Gastroesophageal sphincter (tissue), 3 donors: Measurements from ENCODE around the gene FRMD5.

Experiments
- CTCF ChIP-seq, 4 experiments: fragments of 200-600 bp in 2 of 4; fragments of 450-650 bp in 2 of 4; sonication (generic) in 1 of 4; IDR thresholded peaks; one replicate each; pipeline ENCODE4 v1.5.1; 2017 to 2019; ENCODE audit warnings: antibody characterized with exemption in 4 of 4, mild to moderate bottlenecking in 2 of 4, moderate library complexity in 2 of 4
- POLR2AphosphoS5 ChIP-seq: sonication (generic); formaldehyde crosslinking; IDR thresholded peaks from one replicate; pipeline ENCODE4 v1.6.1; 2017; ENCODE audit warnings: antibody characterized with exemption

- no peak for TF ChIP-seq CTCF (IDR thresholded peaks at IDR 0.05)
- TF ChIP-seq POLR2AphosphoS5: no peak
Observed at GRCh38 chr15:44173813-44174212, 21.3 kb downstream of the FRMD5 start.
